RWPE1 (cell line): Measurements from ENCODE around the gene KLK13.

Source experiments
- CTCF ChIA-PET: fragments of 350-600 bp; sonication (Branson Sonifier 250); formaldehyde crosslinking; extraction: SDS; loops from one replicate; lab custom pipeline; 2021; lab: Yijun Ruan, JAX
- POLR2A ChIA-PET: fragments of 400-600 bp; formaldehyde crosslinking; extraction: SDS; loops from one replicate; lab custom pipeline; 2020; ENCODE audit warnings: antibody characterized with exemption; ENCODE audit not compliant: low non-redundant PET; lab: Yijun Ruan, JAX
- DNase-seq: peaks from one replicate; pipeline ENCODE4 v3.0.0; 2012; ENCODE audit warnings: low spot score
- H3K27ac ChIP-seq: fragments of 450-650 bp; 2 replicates; pipeline ENCODE4 v1.5.1; 2017
- TF ChIP-seq, protein P1 (sequence below): fragments of 450-650 bp; conservative IDR thresholded peaks from 2 replicates; pipeline ENCODE4 v1.5.1; 2017; ENCODE audit warnings: low read depth, mild to moderate bottlenecking

Gene KLK13

DNA sequence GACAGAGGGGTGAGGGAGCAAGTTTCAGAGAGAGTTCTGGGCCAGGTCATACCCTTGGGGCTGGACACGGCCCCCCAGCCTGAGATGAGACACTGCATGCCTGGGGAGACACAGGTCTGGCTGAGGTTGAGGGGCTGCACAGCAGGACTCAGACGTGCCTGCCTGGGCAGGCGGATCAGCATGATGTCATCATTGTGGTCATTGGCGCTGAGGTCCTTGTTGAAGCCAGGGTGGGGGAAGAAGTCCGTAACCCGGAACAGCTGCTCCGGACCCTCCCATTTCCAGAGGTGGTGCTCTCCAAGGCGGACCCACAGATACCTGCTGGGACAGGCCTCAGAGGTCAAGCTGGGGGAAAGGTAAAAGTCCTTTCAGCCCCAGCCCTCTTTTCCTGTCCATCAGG, 58.5 kb downstream of the KLK13 start:
- DNase-seq = no peak
- ChIA-PET POLR2A (no interaction called here), CTCF (interaction anchor here (0.6 kb wide), 1 partner anchor 169 kb away, joined by 3 read pairs; no protein-coding TSS in a partner anchor)
- TF ChIP-seq, protein P1, sequence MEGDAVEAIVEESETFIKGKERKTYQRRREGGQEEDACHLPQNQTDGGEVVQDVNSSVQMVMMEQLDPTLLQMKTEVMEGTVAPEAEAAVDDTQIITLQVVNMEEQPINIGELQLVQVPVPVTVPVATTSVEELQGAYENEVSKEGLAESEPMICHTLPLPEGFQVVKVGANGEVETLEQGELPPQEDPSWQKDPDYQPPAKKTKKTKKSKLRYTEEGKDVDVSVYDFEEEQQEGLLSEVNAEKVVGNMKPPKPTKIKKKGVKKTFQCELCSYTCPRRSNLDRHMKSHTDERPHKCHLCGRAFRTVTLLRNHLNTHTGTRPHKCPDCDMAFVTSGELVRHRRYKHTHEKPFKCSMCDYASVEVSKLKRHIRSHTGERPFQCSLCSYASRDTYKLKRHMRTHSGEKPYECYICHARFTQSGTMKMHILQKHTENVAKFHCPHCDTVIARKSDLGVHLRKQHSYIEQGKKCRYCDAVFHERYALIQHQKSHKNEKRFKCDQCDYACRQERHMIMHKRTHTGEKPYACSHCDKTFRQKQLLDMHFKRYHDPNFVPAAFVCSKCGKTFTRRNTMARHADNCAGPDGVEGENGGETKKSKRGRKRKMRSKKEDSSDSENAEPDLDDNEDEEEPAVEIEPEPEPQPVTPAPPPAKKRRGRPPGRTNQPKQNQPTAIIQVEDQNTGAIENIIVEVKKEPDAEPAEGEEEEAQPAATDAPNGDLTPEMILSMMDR = no peak
- H3K27ac ChIP-seq = no peak overlapping the region
